ENCODE results near the gene DVL2. TPM values are rescaled to one million over a fixed set of nuclear protein-coding genes. Genes with fewer than 3 reads are reported as not detected.
A peak's percentile ranks its signal among the peaks of the same experiment; 100 is the strongest.

DVL2 gene
- total RNA-seq, result 10 to 100 TPM; 14.0 to 28.6 (median 17.8) TPM
- 10 to 100 TPM; 13.0 to 15.6 TPM for polyA plus RNA-seq
- long read RNA-seq, donor 1, transcript DVL2-201 (15 exons, 3,018 nt), result major isoform, 8 of 19 reads
- long read RNA-seq, donor 1, partial matches to known transcripts, result 1 of 19 reads
- long read RNA-seq, donor 1, other reads (novel, unspliced or antisense), result 10 of 19 reads
- long read RNA-seq, donor 2, transcript DVL2-201 (15 exons, 3,018 nt), result major isoform, 41 of 76 reads
- long read RNA-seq, donor 2, partial matches to known transcripts, result 2 of 76 reads
- long read RNA-seq, donor 2, other reads (novel, unspliced or antisense), result 32 of 76 reads
- long read RNA-seq, donor 3, transcript DVL2-201 (15 exons, 3,018 nt), result major isoform, 14 of 31 reads
- long read RNA-seq, donor 3, partial matches to known transcripts, result 2 of 31 reads
- long read RNA-seq, donor 3, other reads (novel, unspliced or antisense), result 15 of 31 reads

- Histone ChIP-seq H3K27ac (peak within 1 kb of the TSS; percentile 17 to 96 (median 88)), H3K4me3 (peak within 1 kb of the TSS; percentile 65 to 99 (median 84)), H3K36me3 (peaks cover 0 to 37% (median 30%) of the 10 kb centered on the region in 9 donors), H3K27me3 (no peaks in the 10 kb centered on the region), H3K4me1 (peaks cover 5 to 53% (median 26%) of the 10 kb centered on the region in 12 donors), H3K9me3 (no peaks in the 10 kb centered on the region)
- DNase-seq (peak; percentile 96 to 97 (median 97)), ATAC-seq (peak; percentile 53 to 68 (median 64))
- WGBS, 4 donors, result 0 to 1% (median 1%) methylated on average over 19 to 72 of the region's 72 CpGs
- TF ChIP-seq POLR2A (IDR thresholded peaks at IDR 0.05), result peak in 1 of 2 donors; percentile 79
- TF ChIP-seq, protein P1, sequence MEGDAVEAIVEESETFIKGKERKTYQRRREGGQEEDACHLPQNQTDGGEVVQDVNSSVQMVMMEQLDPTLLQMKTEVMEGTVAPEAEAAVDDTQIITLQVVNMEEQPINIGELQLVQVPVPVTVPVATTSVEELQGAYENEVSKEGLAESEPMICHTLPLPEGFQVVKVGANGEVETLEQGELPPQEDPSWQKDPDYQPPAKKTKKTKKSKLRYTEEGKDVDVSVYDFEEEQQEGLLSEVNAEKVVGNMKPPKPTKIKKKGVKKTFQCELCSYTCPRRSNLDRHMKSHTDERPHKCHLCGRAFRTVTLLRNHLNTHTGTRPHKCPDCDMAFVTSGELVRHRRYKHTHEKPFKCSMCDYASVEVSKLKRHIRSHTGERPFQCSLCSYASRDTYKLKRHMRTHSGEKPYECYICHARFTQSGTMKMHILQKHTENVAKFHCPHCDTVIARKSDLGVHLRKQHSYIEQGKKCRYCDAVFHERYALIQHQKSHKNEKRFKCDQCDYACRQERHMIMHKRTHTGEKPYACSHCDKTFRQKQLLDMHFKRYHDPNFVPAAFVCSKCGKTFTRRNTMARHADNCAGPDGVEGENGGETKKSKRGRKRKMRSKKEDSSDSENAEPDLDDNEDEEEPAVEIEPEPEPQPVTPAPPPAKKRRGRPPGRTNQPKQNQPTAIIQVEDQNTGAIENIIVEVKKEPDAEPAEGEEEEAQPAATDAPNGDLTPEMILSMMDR (IDR thresholded peaks at IDR 0.05), result no peak
- intact Hi-C loops (cut with DNase I), result loop anchor here in 3 of 10 donors (10.0 kb wide), 3 partner anchors 250 to 610 kb away; partner anchors contain the start of genes CD68 (in 1 of the 3), POLR2A (in 1 of the 3) and SLC35G6 (in 1 of the 3)
These were observed at the start of gene DVL2 for GRCh38 chr17:7234083-7234951. Gene DVL2, minus strand, starts transcription at chr17:7234517. Its CDS starts 255 bp downstream, at chr17:7234262.

DNA sequence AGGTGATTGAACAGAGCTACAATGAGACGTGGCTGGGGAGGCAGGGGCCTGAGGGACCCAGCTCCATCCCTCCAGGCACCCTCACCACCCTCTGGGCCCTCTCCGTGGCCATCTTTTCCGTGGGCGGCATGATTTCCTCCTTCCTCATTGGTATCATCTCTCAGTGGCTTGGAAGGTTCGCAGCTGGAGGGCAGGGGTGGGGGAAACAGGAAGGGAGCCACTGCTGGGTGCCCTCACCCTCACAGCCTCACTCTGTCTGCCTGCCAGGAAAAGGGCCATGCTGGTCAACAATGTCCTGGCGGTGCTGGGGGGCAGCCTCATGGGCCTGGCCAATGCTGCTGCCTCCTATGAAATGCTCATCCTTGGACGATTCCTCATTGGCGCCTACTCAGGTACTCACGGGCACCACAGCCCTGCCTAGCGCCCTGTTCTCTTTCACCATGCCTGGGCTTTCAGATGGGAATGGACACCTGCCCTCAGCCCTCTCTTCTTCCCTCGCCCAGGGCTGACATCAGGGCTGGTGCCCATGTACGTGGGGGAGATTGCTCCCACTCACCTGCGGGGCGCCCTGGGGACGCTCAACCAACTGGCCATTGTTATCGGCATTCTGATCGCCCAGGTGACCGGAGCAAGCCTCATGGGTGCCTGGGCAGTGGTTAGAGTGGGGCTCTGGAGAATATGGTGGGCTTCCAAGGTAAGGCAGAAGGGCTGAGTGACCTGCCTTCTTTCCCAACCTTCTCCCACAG lies 49.3 kb upstream of the DVL2 start:
- intact Hi-C loops (cut with DNase I), result loop anchor here in 5 of 10 donors (1.0 to 10.0 kb wide), 3 partner anchors 9 to 64 kb away; no protein-coding TSS in a partner anchor
- Histone ChIP-seq H3K27me3 (peaks cover 0 to 24% (median 3%) of the 10 kb centered on the region in 9 donors), H3K27ac (peak overlapping the region; percentile 84 to 99 (median 96)), H3K4me3 (peak overlapping the region in 11 of 12 donors; percentile 19 to 76 (median 65)), H3K9me3 (no peaks in the 10 kb centered on the region), H3K36me3 (peaks cover 0 to 46% (median 13%) of the 10 kb centered on the region in 9 donors), H3K4me1 (peaks cover 4 to 49% (median 21%) of the 10 kb centered on the region in 12 donors)
- 63 to 71% (median 67%) methylated on average over 17 to 18 of the region's 18 CpGs for WGBS, 4 donors
- no peak for TF ChIP-seq POLR2A (IDR thresholded peaks at IDR 0.05)
- TF ChIP-seq, protein P1 (IDR thresholded peaks at IDR 0.05), result no peak
- no peak for ATAC-seq
- no peak for DNase-seq

DNA sequence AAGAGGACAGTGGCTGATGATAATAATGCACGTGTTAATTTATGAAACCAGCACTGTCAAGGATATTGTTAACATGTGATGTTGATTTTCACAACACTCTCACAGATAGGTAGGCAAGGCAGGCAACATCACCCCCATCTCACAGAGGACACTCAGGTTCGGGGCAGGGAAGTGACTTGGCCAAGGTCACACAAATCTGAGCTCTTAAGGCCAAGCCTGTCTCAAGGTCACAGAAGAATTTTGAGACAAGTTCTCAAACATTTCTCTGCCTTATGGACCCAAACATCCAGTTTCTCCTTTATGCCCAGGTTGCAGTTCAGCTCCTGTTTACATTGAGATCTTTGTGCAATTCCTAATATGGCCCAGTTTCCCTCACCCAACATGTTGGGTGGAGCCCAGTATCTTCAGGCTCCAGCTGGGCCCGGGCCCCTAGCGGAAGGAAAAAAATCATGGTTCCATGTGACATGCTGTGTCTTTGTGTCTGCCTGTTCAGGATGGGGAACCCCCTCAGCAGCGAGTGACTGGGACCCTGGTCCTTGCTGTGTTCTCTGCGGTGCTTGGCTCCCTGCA lies 48.5 kb upstream of the DVL2 start:
- no peak for ATAC-seq

More for the DNA sequence above, 48.5 kb upstream of the DVL2 start:
- Histone ChIP-seq H3K4me3 (peak overlapping the region; percentile 19 to 76 (median 64)), H3K4me1 (peaks cover 4 to 49% (median 21%) of the 10 kb centered on the region in 12 donors), H3K27me3 (peaks cover 0 to 24% (median 3%) of the 10 kb centered on the region in 9 donors), H3K27ac (peak overlapping the region; percentile 84 to 99 (median 96)), H3K9me3 (no peaks in the 10 kb centered on the region), H3K36me3 (peaks cover 0 to 43% (median 13%) of the 10 kb centered on the region in 9 donors)
- WGBS, 4 donors, result 33 to 40% (median 34%) methylated on average over 6 of the region's 6 CpGs
- intact Hi-C loops (cut with DNase I), result loop anchor here in 5 of 10 donors (1.0 to 10.0 kb wide), 3 partner anchors 9 to 64 kb away; no protein-coding TSS in a partner anchor
- TF ChIP-seq POLR2A (IDR thresholded peaks at IDR 0.05), result no peak
- TF ChIP-seq, protein P1 (IDR thresholded peaks at IDR 0.05), result peak in 1 of 12 donors; percentile 8
- DNase-seq, result no peak

Measured in heart left ventricle (tissue), 16 donors.